Activated CD8-positive, alpha-beta memory T cell treated with anti-CD3 and anti-CD28 coated beads for 1 hour (primary cell): Measurements from ENCODE around the gene EDC4.

ENCODE experiments used
- DNase-seq, 2 donors: peaks; one replicate each; pipeline ENCODE4 v3.0.0-alpha.2; 2020; ENCODE audit warnings: low read depth in 1 of 2; ENCODE audit errors: extremely low read depth in 1 of 2

Gene EDC4

GRCh38 chr16:67873435-67874370 is 851 bp downstream of the EDC4 start:
- DNase-seq = no peak

- DNase-seq = no peak
Observed at GRCh38 chr16:67874372-67874771, 1.5 kb downstream of the EDC4 start.

- no peak for DNase-seq
Observed at GRCh38 chr16:67877064-67877463, 4.2 kb downstream of the EDC4 start.

- no peak for DNase-seq
Observed at GRCh38 chr16:67878232-67878631, 5.4 kb downstream of the EDC4 start.

GRCh38 chr16:67878846-67879245 is 6.0 kb downstream of the EDC4 start:
- DNase-seq = no peak

- DNase-seq = no peak
Observed at GRCh38 chr16:67879462-67879861, 6.6 kb downstream of the EDC4 start.

GRCh38 chr16:67879936-67880335 is 7.1 kb downstream of the EDC4 start:
- no peak for DNase-seq

- DNase-seq = no peak
Observed at GRCh38 chr16:67880584-67880983, 7.7 kb downstream of the EDC4 start.

- DNase-seq = no peak
Observed at GRCh38 chr16:67881621-67882161, 8.8 kb downstream of the EDC4 start.

GRCh38 chr16:67882374-67883145 is 9.7 kb downstream of the EDC4 start:
- DNase-seq = no peak

- DNase-seq = no peak
Observed at GRCh38 chr16:67883146-67883871, 10.5 kb downstream of the EDC4 start.

- DNase-seq = peak; percentile 22 to 71
Observed at GRCh38 chr16:67883872-67884261, 11.0 kb downstream of the EDC4 start.

GRCh38 chr16:67884684-67885083 is 11.8 kb downstream of the EDC4 start, which contains the start of gene NRN1L:
Gene NRN1L (plus strand): TSS chr16:67884885. CDS start chr16:67884904, 19 bp downstream.
- no peak for DNase-seq

- no peak for DNase-seq
Observed at GRCh38 chr16:67885545-67885944, 12.7 kb downstream of the EDC4 start.

- no peak for DNase-seq
Observed at GRCh38 chr16:67885976-67886375, 13.1 kb downstream of the EDC4 start.

GRCh38 chr16:67886387-67886786 is 13.5 kb downstream of the EDC4 start:
- no peak for DNase-seq

GRCh38 chr16:67888331-67888730 is 15.5 kb downstream of the EDC4 start:
- DNase-seq = no peak

- no peak for DNase-seq
Observed at GRCh38 chr16:67892375-67892774, 19.5 kb downstream of the EDC4 start.

- DNase-seq = peak; percentile 83 to 90
Observed at GRCh38 chr16:67892899-67893742, 20.3 kb downstream of the EDC4 start, which contains the start of gene PSKH1. Gene PSKH1 (plus strand): TSS chr16:67893254. CDS start chr16:67908750, 15,496 bp downstream.
